Thyroid gland (tissue), 4 donors: ENCODE data around the gene RTL9.

Experiments
- CTCF ChIP-seq, 6 experiments: fragments of 200-600 bp in 3 of 6; fragments of 450-650 bp in 3 of 6; sonication (generic) in 3 of 6; IDR thresholded peaks; one replicate each; pipeline ENCODE4 v1.5.1; 2016 to 2019; ENCODE audit warnings: antibody characterized with exemption in 6 of 6, mild to moderate bottlenecking in 2 of 6, inconsistent platforms in 1 of 6, moderate library complexity in 1 of 6
- POLR2A ChIP-seq, 2 donors: fragments of 450-650 bp; IDR thresholded peaks; one replicate each; pipeline ENCODE4 v1.6.1; 2017; ENCODE audit warnings: antibody characterized with exemption in 2 of 2, mild to moderate bottlenecking in 2 of 2, moderate library complexity in 1 of 2

- TF ChIP-seq POLR2A (IDR thresholded peaks at IDR 0.05) (no peak), CTCF (IDR thresholded peaks at IDR 0.05) (no peak)
These were observed 19.7 kb upstream of the RTL9 start for GRCh38 chrX:110338935-110339334.
